Mesenchymal stem cell (in vitro differentiated cells and primary cell): ENCODE data around the gene ITIH1.

Source experiments
- DNase-seq: peaks from one replicate; pipeline ENCODE4 v3.0.0-alpha.2; 2013
- H2AFZ ChIP-seq: one replicate; pipeline ENCODE4 v1.6.1; 2013; ENCODE audit warnings: low read depth, mild to moderate bottlenecking, control low read depth, inconsistent platforms, low read length, moderate library complexity
- H2AK5ac ChIP-seq: 2 replicates; pipeline ENCODE4 v1.6.1; 2013; ENCODE audit warnings: low read length, moderate library complexity, mild to moderate bottlenecking, inconsistent platforms; ENCODE audit not compliant: severe bottlenecking
- H2BK120ac ChIP-seq: one replicate; pipeline ENCODE4 v1.6.1; 2013; ENCODE audit warnings: low read depth, mild to moderate bottlenecking, inconsistent platforms, low read length, moderate library complexity
- H2BK12ac ChIP-seq, 2 experiments: one replicate each; pipeline ENCODE4 v1.6.1; 2013; ENCODE audit warnings: inconsistent platforms in 2 of 2, low read length in 2 of 2, mild to moderate bottlenecking in 2 of 2, moderate library complexity in 2 of 2, control low read depth in 1 of 2
- H2BK15ac ChIP-seq: one replicate; pipeline ENCODE4 v1.6.1; 2013; ENCODE audit warnings: mild to moderate bottlenecking, low read depth, inconsistent platforms; ENCODE audit not compliant: poor library complexity, severe bottlenecking
- H2BK5ac ChIP-seq: 2 replicates; pipeline ENCODE4 v1.6.1; 2013; ENCODE audit warnings: low read depth, mild to moderate bottlenecking, low read length, control low read depth, inconsistent platforms; ENCODE audit not compliant: poor library complexity, severe bottlenecking
- H3K14ac ChIP-seq, 2 experiments: one replicate each; pipeline ENCODE4 v1.6.1; 2013; ENCODE audit warnings: inconsistent platforms in 2 of 2, low read length in 2 of 2, control low read depth in 1 of 2, mild to moderate bottlenecking in 1 of 2, moderate library complexity in 1 of 2
- H3K18ac ChIP-seq, 2 experiments: one replicate each; pipeline ENCODE4 v1.6.1; 2013; ENCODE audit warnings: inconsistent platforms in 2 of 2, low read length in 2 of 2, control low read depth in 1 of 2, low read depth in 1 of 2, mild to moderate bottlenecking in 1 of 2
- H3K23ac ChIP-seq, 2 experiments: one replicate each; pipeline ENCODE4 v1.6.1; 2013; ENCODE audit warnings: inconsistent platforms in 2 of 2, low read length in 2 of 2, mild to moderate bottlenecking in 2 of 2, moderate library complexity in 2 of 2, control low read depth in 1 of 2
- H3K27ac ChIP-seq: 2 replicates; pipeline ENCODE4 v1.5.1; 2013; ENCODE audit warnings: mild to moderate bottlenecking, moderate library complexity, low read length, control low read depth, inconsistent platforms; ENCODE audit not compliant: poor library complexity, severe bottlenecking
- H3K27me3 ChIP-seq, 2 experiments: 2 replicates each; pipeline versions ENCODE4 v1.6.1 to v1.7.0; 2013; ENCODE audit warnings: low read length in 2 of 2, mild to moderate bottlenecking in 2 of 2, moderate library complexity in 2 of 2, control low read depth in 1 of 2, inconsistent platforms in 1 of 2; ENCODE audit not compliant: control insufficient read depth in 1 of 2, insufficient read depth in 1 of 2
- H3K36me3 ChIP-seq, 2 experiments: 2 replicates each; pipeline versions ENCODE4 v1.6.1 to v1.7.0; 2013; ENCODE audit warnings: low read length in 2 of 2, control low read depth in 1 of 2, inconsistent platforms in 1 of 2, low read depth in 1 of 2, mild to moderate bottlenecking in 1 of 2; ENCODE audit not compliant: insufficient read depth in 2 of 2, control insufficient read depth in 1 of 2
- H3K4ac ChIP-seq, 2 experiments: one replicate each; pipeline ENCODE4 v1.6.1; 2013; ENCODE audit warnings: inconsistent platforms in 2 of 2, low read length in 2 of 2, mild to moderate bottlenecking in 2 of 2, moderate library complexity in 2 of 2, control low read depth in 1 of 2, low read depth in 1 of 2
- H3K4me1 ChIP-seq: 2 replicates; pipeline ENCODE4 v1.6.1; 2013; ENCODE audit warnings: low read depth, low read length, control low read depth; ENCODE audit not compliant: control insufficient read depth, insufficient read depth
- H3K4me2 ChIP-seq: 2 replicates; pipeline ENCODE4 v1.6.1; 2013; ENCODE audit warnings: low read length, mild to moderate bottlenecking, inconsistent platforms; ENCODE audit not compliant: poor library complexity, severe bottlenecking
- H3K4me3 ChIP-seq, 2 experiments: 2 replicates each; pipeline versions ENCODE4 v1.5.1 to v1.7.0; 2013; ENCODE audit warnings: low read length in 2 of 2, mild to moderate bottlenecking in 2 of 2, control low read depth in 1 of 2, low read depth in 1 of 2; ENCODE audit not compliant: insufficient read depth in 1 of 2
- H3K79me1 ChIP-seq: replicated peaks from 2 replicates; pipeline ENCODE4 v1.6.1; 2013; ENCODE audit warnings: mild to moderate bottlenecking, control low read depth, low read length, inconsistent platforms; ENCODE audit not compliant: poor library complexity, severe bottlenecking
- H3K9ac ChIP-seq: 2 replicates; pipeline ENCODE4 v1.7.0; 2013; ENCODE audit warnings: mild to moderate bottlenecking, low read length, moderate library complexity
- H3K9me3 ChIP-seq: 2 replicates; pipeline ENCODE4 v1.7.0; 2013; ENCODE audit warnings: mild to moderate bottlenecking, low read length; ENCODE audit not compliant: control insufficient read depth
- H4K8ac ChIP-seq: one replicate; pipeline ENCODE4 v1.6.1; 2013; ENCODE audit warnings: inconsistent platforms, mild to moderate bottlenecking, low read length, moderate library complexity
- H4K91ac ChIP-seq: one replicate; pipeline ENCODE4 v1.6.1; 2013; ENCODE audit warnings: mild to moderate bottlenecking, low read length, inconsistent platforms
- WGBS: methylation state at CpG from one replicate; pipeline ENCODE4 v1.1.7; 2013; ENCODE audit warnings: mixed read lengths; 5-methylcytosine and 5-hydroxymethylcytosine counted together

ITIH1 gene

GRCh38 chr3:52833202-52833601 lies 55.8 kb downstream of the ITIH1 start:
- Histone ChIP-seq H3K9me3 (no peaks in the 10 kb centered on the region), H3K4me3 (no peak overlapping the region), H2AK5ac (no peak overlapping the region), H3K9ac (no peak overlapping the region), H3K4me1 (peaks cover 38% of the 10 kb centered on the region), H3K18ac (no peak overlapping the region), H4K8ac (no peak overlapping the region), H3K4ac (no peak overlapping the region), H2BK5ac (no peak overlapping the region), H2BK120ac (no peak overlapping the region), H2BK12ac (no peak overlapping the region), H3K4me2 (no peak overlapping the region), H3K14ac (no peak overlapping the region), H3K23ac (no peak overlapping the region), H2AFZ (no peak overlapping the region), H2BK15ac (no peak overlapping the region), H3K27ac (no peak overlapping the region), H3K79me1 (no peaks in the 10 kb centered on the region), H3K27me3 (peaks cover 0 to 8% of the 10 kb centered on the region in 2 experiments), H3K36me3 (peaks cover 10 to 18% of the 10 kb centered on the region in 2 experiments), H4K91ac (no peak overlapping the region)
- WGBS, result 95% methylated on average over 14 of the region's 14 CpGs
- DNase-seq, result no peak

GRCh38 chr3:52834871-52835501 lies 57.6 kb downstream of the ITIH1 start, which contains the start of gene MUSTN1:
Gene MUSTN1, minus strand, starts transcription at chr3:52835019. Its CDS starts 71 bp downstream, at chr3:52834948.
- Histone ChIP-seq H3K9ac (no peak within 1 kb of the TSS), H2BK120ac (no peak within 1 kb of the TSS), H3K4me3 (no peak within 1 kb of the TSS), H3K79me1 (no peaks in the 10 kb centered on the region), H4K91ac (peak within 1 kb of the TSS; percentile 20), H3K36me3 (peaks cover 23 to 28% of the 10 kb centered on the region in 2 experiments), H3K27me3 (peaks cover 0 to 4% of the 10 kb centered on the region in 2 experiments), H3K14ac (peak within 1 kb of the TSS in 1 of 2 experiments; percentile 15), H4K8ac (no peak within 1 kb of the TSS), H3K27ac (no peak within 1 kb of the TSS), H2BK15ac (no peak within 1 kb of the TSS), H2AK5ac (no peak within 1 kb of the TSS), H2BK5ac (no peak within 1 kb of the TSS), H3K4me2 (peak within 1 kb of the TSS; percentile 21), H2BK12ac (no peak within 1 kb of the TSS), H3K4me1 (peaks cover 33% of the 10 kb centered on the region), H2AFZ (no peak within 1 kb of the TSS), H3K23ac (no peak within 1 kb of the TSS), H3K9me3 (no peaks in the 10 kb centered on the region), H3K18ac (no peak within 1 kb of the TSS), H3K4ac (no peak within 1 kb of the TSS)
- 58% methylated on average over 10 of the region's 11 CpGs for WGBS
- peak; percentile 24 for DNase-seq

GRCh38 chr3:52835766-52836470 lies 58.5 kb downstream of the ITIH1 start:
- 85% methylated on average over 5 of the region's 8 CpGs for WGBS
- H3K23ac ChIP-seq, result no peak overlapping the region
- H2BK120ac ChIP-seq, result no peak overlapping the region

GRCh38 chr3:52836471-52836845 lies 59.1 kb downstream of the ITIH1 start:
- WGBS, result 94% methylated on average over 5 of the region's 5 CpGs
- Histone ChIP-seq H4K91ac (no peak overlapping the region), H2BK15ac (no peak overlapping the region), H3K9me3 (no peaks in the 10 kb centered on the region), H2AFZ (no peak overlapping the region), H3K4ac (no peak overlapping the region), H3K4me1 (peaks cover 28% of the 10 kb centered on the region), H3K18ac (no peak overlapping the region), H2BK5ac (no peak overlapping the region), H3K23ac (no peak overlapping the region), H2AK5ac (no peak overlapping the region), H3K27ac (no peak overlapping the region), H3K36me3 (peaks cover 35 to 37% of the 10 kb centered on the region in 2 experiments), H2BK120ac (no peak overlapping the region), H3K4me3 (no peak overlapping the region), H4K8ac (no peak overlapping the region), H2BK12ac (no peak overlapping the region), H3K9ac (no peak overlapping the region), H3K4me2 (no peak overlapping the region), H3K27me3 (peaks cover 0 to 4% of the 10 kb centered on the region in 2 experiments), H3K14ac (peak overlapping the region in 1 of 2 experiments; percentile 26), H3K79me1 (no peaks in the 10 kb centered on the region)
- no peak for DNase-seq

More at GRCh38 chr3:52835766-52836470, 58.5 kb downstream of the ITIH1 start:
- no peak for DNase-seq
- Histone ChIP-seq H4K91ac (no peak overlapping the region), H3K4ac (no peak overlapping the region), H3K9ac (no peak overlapping the region), H2AK5ac (no peak overlapping the region), H2AFZ (no peak overlapping the region), H3K14ac (peak overlapping the region in 1 of 2 experiments; percentile 26), H3K4me2 (no peak overlapping the region), H4K8ac (no peak overlapping the region), H3K18ac (no peak overlapping the region), H3K4me3 (no peak overlapping the region), H2BK12ac (no peak overlapping the region), H2BK5ac (no peak overlapping the region), H3K36me3 (peaks cover 32 to 33% of the 10 kb centered on the region in 2 experiments), H2BK15ac (no peak overlapping the region), H3K27me3 (peaks cover 0 to 4% of the 10 kb centered on the region in 2 experiments), H3K27ac (no peak overlapping the region), H3K9me3 (no peaks in the 10 kb centered on the region), H3K4me1 (peaks cover 28% of the 10 kb centered on the region), H3K79me1 (no peaks in the 10 kb centered on the region)
